CD4-positive, alpha-beta T cell treated with Interleukin-1 beta for 1 hour (primary cell): ENCODE results near the gene DDI2.
"Not testable (repeated sequence)": the region's sequence is repeated elsewhere in the genome, so short reads cannot be mapped to it uniquely, and the experiment has no call there.

Experiments
- DNase-seq, 2 donors: peaks; one replicate each; pipeline ENCODE4 v3.0.0-alpha.2; 2020 to 2022

Gene DDI2

GRCh38 chr1:15637826-15638225 lies 20.6 kb downstream of the DDI2 start:
- DNase-seq: no peak

- no peak for DNase-seq
Measured at GRCh38 chr1:15639262-15639661, 22.0 kb downstream of the DDI2 start.

- DNase-seq: no peak
Measured at GRCh38 chr1:15639931-15640330, 22.7 kb downstream of the DDI2 start.

- no peak for DNase-seq
Measured at GRCh38 chr1:15640667-15641066, 23.4 kb downstream of the DDI2 start.

- DNase-seq: no peak
Measured at GRCh38 chr1:15649937-15650336, 32.7 kb downstream of the DDI2 start.

GRCh38 chr1:15650433-15650832 lies 33.2 kb downstream of the DDI2 start:
- no peak for DNase-seq

GRCh38 chr1:15652130-15652529 lies 34.9 kb downstream of the DDI2 start:
- not testable (repeated sequence) for DNase-seq

- no peak for DNase-seq
Measured at GRCh38 chr1:15654091-15654690, 36.9 kb downstream of the DDI2 start.

- no peak for DNase-seq
Measured at GRCh38 chr1:15656464-15656863, 39.2 kb downstream of the DDI2 start.

GRCh38 chr1:15657021-15657420 lies 39.8 kb downstream of the DDI2 start:
- DNase-seq: no peak

DNA sequence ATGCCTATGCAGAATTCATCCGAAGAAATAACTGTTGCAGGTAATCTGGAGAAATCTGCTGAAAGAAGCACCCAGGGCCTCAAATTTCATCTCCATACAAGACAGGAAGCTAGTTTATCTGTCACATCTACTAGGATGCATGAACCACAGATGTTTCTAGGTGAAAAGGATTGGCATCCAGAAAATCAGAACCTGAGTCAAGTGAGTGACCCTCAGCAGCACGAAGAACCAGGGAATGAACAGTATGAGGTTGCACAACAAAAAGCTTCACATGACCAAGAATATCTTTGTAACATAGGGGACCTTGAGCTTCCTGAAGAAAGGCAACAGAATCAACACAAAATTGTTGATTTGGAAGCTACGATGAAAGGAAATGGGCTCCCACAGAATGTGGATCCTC lies 42.9 kb downstream of the DDI2 start:
- DNase-seq: no peak

- no peak for DNase-seq
Measured at GRCh38 chr1:15662477-15662876, 45.2 kb downstream of the DDI2 start.

- no peak for DNase-seq
Measured at GRCh38 chr1:15663925-15664324, 46.7 kb downstream of the DDI2 start.

GRCh38 chr1:15667362-15667761 lies 50.1 kb downstream of the DDI2 start:
- DNase-seq: no peak

GRCh38 chr1:15668089-15668754 lies 51.0 kb downstream of the DDI2 start:
- DNase-seq: no peak

- no peak for DNase-seq
Measured at GRCh38 chr1:15669074-15669473, 51.8 kb downstream of the DDI2 start.

- no peak for DNase-seq
Measured at GRCh38 chr1:15669864-15670263, 52.6 kb downstream of the DDI2 start.

DNA sequence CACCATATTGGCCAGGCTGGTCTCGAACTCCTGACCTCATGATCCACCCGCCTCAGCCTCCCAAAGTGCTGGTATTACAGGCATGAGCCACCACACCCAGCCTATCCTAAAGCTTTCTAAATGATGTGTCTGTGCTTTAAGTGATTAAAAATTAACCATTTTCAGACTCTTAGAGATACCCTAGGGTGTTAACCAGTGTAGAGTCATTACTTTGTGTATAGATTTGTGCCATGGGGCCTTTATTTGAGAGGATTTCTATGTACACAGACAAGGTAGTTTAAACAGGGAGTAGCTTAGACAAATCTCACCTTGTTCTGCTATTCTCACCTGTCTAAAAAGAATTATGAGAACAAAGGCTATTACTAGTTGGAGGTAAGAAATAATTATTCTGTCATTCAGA lies 54.2 kb downstream of the DDI2 start:
- no peak for DNase-seq

GRCh38 chr1:15674386-15675159 lies 57.3 kb downstream of the DDI2 start:
- no peak for DNase-seq

DNA sequence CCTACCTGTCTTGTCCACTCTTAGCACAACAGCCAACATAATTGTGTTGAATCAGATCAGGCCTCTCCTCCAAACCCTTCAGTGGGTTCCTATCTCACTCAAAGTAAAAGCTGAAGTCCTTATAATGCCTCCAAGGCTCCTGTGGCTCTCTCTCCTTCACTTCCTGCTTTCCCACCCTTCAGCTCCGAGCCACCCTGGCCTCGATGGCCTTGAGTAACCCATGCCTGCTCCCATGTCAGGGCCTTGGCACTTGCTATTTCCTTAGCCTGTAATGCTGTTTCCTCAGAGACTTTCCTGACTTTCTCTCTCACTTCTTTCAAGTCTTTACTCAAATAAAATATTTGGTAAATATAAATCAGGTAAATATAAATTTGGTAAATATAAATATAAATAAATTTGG lies 58.8 kb downstream of the DDI2 start:
- no peak for DNase-seq

DNA sequence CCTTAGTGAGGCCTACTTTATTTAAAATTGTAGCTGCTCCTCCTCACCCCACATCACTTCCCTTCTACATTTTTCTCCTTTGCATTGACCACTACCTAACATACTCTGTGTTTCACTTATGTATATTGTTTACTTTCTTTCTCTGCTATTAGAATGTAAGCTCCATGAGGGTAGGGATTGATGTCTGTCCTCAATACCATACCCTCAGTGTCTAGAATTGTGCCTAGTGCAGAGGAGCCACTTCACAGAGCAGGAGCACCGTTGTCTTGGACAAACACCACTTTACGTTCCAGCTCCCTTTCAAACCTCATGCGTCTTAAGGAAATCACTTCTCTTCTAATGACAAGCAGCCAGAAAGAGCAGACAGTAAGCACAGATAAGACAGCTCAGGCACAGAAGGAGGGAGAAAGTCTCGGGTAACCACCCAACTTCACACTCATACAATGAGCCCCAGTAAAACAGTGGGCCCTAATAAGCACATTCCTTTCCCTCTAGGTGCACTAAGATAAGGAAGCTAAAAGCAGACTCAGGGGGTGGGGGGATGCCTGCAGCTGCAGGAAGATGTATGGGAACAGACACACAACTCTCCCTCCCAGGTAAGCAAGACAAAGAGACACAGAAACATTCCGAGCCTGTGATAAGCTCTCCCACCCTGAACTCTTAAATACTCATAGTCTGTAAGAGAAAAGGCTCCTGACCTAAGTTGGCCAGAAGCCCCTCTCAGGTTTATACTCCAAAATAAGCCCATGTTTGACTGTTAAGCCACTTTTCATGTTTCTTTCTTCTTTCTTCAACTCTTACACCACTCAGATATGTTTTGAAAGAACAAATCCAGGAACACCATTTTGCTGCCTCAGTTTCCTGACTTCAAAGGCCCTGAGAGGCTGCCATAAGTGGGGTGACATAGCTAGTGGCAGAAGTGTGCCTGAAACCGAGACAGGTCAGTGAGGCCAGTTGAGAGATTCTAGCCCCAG lies 59.7 kb downstream of the DDI2 start:
- no peak for DNase-seq

GRCh38 chr1:15678578-15678977 lies 61.3 kb downstream of the DDI2 start:
- peak in 1 of 2 donors; percentile 27 for DNase-seq

GRCh38 chr1:15680131-15680530 lies 62.9 kb downstream of the DDI2 start:
- DNase-seq: no peak
